ENCODE results near the gene FGF6. TPM values are rescaled to one million over a fixed set of nuclear protein-coding genes. Genes with fewer than 3 reads are reported as not detected.

Gene FGF6
- polyA plus RNA-seq, 1 experiment, result not detected

GRCh38 chr12:4483885-4484823 is 38.5 kb upstream of the FGF6 start:
- H3K4me3 ChIP-seq (ENCODE audit: low read depth, low read length), result no peak overlapping the region
- no peak for TF ChIP-seq CTCF (IDR thresholded peaks at IDR 0.05; ENCODE audit: insufficient read depth, low read depth, low read length)
- DNase-seq (ENCODE audit: low read depth), result no peak
- no peaks in the 10 kb centered on the region for H3K27me3 ChIP-seq (ENCODE audit: control insufficient read depth, insufficient read depth, low read length)
- POLR2A ChIA-PET, result interaction anchor here (0.5 kb wide), 1 partner anchor 1591 kb away, joined by 6 read pairs; no protein-coding TSS in a partner anchor
- H3K36me3 ChIP-seq (ENCODE audit: control insufficient read depth, insufficient read depth, low read length), result no peaks in the 10 kb centered on the region; the same call in 1 of the 2 replicates
- CTCF ChIA-PET, result no interaction called here

GRCh38 chr12:4482936-4483335 is 37.3 kb upstream of the FGF6 start:
- CTCF ChIA-PET, result no interaction called here
- POLR2A ChIA-PET, result no interaction called here

GRCh38 chr12:4478933-4479332 is 33.3 kb upstream of the FGF6 start:
- Histone ChIP-seq H3K27me3 (ENCODE audit: control insufficient read depth, insufficient read depth, low read length) (no peaks in the 10 kb centered on the region), H3K4me3 (ENCODE audit: low read depth, low read length) (no peak overlapping the region), H3K36me3 (ENCODE audit: control insufficient read depth, insufficient read depth, low read length) (no peaks in the 10 kb centered on the region)
- TF ChIP-seq CTCF (IDR thresholded peaks at IDR 0.05; ENCODE audit: insufficient read depth, low read depth, low read length), result no peak
- ChIA-PET POLR2A (no interaction called here), CTCF (no interaction called here)
- DNase-seq (ENCODE audit: low read depth), result no peak

More at GRCh38 chr12:4482936-4483335, 37.3 kb upstream of the FGF6 start:
- no peak for DNase-seq (ENCODE audit: low read depth)
- no peak overlapping the region for H3K4me3 ChIP-seq (ENCODE audit: low read depth, low read length)
- no peaks in the 10 kb centered on the region for H3K36me3 ChIP-seq (ENCODE audit: control insufficient read depth, insufficient read depth, low read length)
- TF ChIP-seq CTCF (IDR thresholded peaks at IDR 0.05; ENCODE audit: insufficient read depth, low read depth, low read length), result no peak
- H3K27me3 ChIP-seq (ENCODE audit: control insufficient read depth, insufficient read depth, low read length), result no peaks in the 10 kb centered on the region

GRCh38 chr12:4477129-4477528 is 31.5 kb upstream of the FGF6 start:
- Histone ChIP-seq H3K27me3 (ENCODE audit: control insufficient read depth, insufficient read depth, low read length) (no peaks in the 10 kb centered on the region), H3K36me3 (ENCODE audit: control insufficient read depth, insufficient read depth, low read length) (no peaks in the 10 kb centered on the region), H3K4me3 (ENCODE audit: low read depth, low read length) (no peak overlapping the region)
- DNase-seq (ENCODE audit: low read depth), result no peak
- ChIA-PET POLR2A (no interaction called here), CTCF (no interaction called here)
- no peak for TF ChIP-seq CTCF (IDR thresholded peaks at IDR 0.05; ENCODE audit: insufficient read depth, low read depth, low read length)

- DNase-seq (ENCODE audit: low read depth), result no peak
- TF ChIP-seq CTCF (IDR thresholded peaks at IDR 0.05; ENCODE audit: insufficient read depth, low read depth, low read length), result no peak
- H3K36me3 ChIP-seq (ENCODE audit: control insufficient read depth, insufficient read depth, low read length), result no peaks in the 10 kb centered on the region
- ChIA-PET CTCF (interaction anchor here (0.6 kb wide), 1 partner anchor 295 kb away, joined by 5 read pairs; no protein-coding TSS in a partner anchor), POLR2A (no interaction called here)
- H3K4me3 ChIP-seq (ENCODE audit: low read depth, low read length), result no peak overlapping the region
- 0 out of 2 replicates have a peak, but pooled peaks cover 2% of the 10 kb centered on the region for H3K27me3 ChIP-seq (ENCODE audit: control insufficient read depth, insufficient read depth, low read length)
Measured at GRCh38 chr12:4472046-4472445, 26.4 kb upstream of the FGF6 start.
